Endothelial cell of umbilical vein (primary cell): Measurements from ENCODE around the gene SRPX2. TPM values are rescaled to one million over a fixed set of nuclear protein-coding genes. Genes with fewer than 3 reads are reported as not detected.

Experiments
- BruUV-seq: library from RNA; stranded (reverse); fragments of 400-500 nt; replicated peaks from 2 replicates; lab custom pipeline; 2021; lab: Mats Ljungman, UMichigan
- CTCF ChIA-PET: fragments of 300-600, 350-600 bp; sonication (Branson Sonifier 250); formaldehyde crosslinking; loops from one replicate; lab custom pipeline; 2021; ENCODE audit warnings: antibody characterized with exemption, inconsistent platforms; lab: Charles Lee
- POLR2A ChIA-PET: fragments of 300-600, 350-600 bp; sonication (Branson Sonifier 250); formaldehyde crosslinking; loops from one replicate; lab custom pipeline; 2021; ENCODE audit warnings: antibody characterized with exemption, inconsistent platforms; lab: Charles Lee
- DNase-seq: peaks from one replicate; pipeline ENCODE4 v3.0.0-alpha.2; 2011; ENCODE audit warnings: low read depth, low spot score
- FAIRE-seq: peaks from 2 replicates; lab custom pipeline; 2011; peaks lifted over from hg19 to GRCh38; lab: Jason Lieb, UNC
- H2AFZ ChIP-seq: 2 replicates; pipeline ENCODE4 v1.6.0; 2012; ENCODE audit warnings: low read depth, low read length, control low read depth, inconsistent platforms
- H3K27ac ChIP-seq: 2 replicates; pipeline ENCODE4 v1.5.1; 2011; ENCODE audit warnings: low read depth, mild to moderate bottlenecking, control low read depth, low read length, moderate library complexity; ENCODE audit not compliant: insufficient read depth
- H3K27me3 ChIP-seq, 2 experiments: 2 replicates each; pipeline versions ENCODE4 v1.6.0 to v1.6.1; 2011; ENCODE audit warnings: low read length in 2 of 2, mixed read lengths in 1 of 2; ENCODE audit not compliant: control insufficient read depth in 2 of 2, insufficient read depth in 2 of 2
- H3K36me3 ChIP-seq, 2 experiments: 2 replicates in 1 of 2; 3 replicates in 1 of 2; pipeline ENCODE4 v1.5.1; 2011; ENCODE audit warnings: low read length in 2 of 2, mild to moderate bottlenecking in 1 of 2, moderate library complexity in 1 of 2; ENCODE audit not compliant: control insufficient read depth in 2 of 2, insufficient read depth in 2 of 2; ENCODE audit errors: extremely low read depth in 1 of 2
- H3K4me1 ChIP-seq: 3 replicates; pipeline ENCODE4 v1.5.1; 2011; ENCODE audit warnings: mild to moderate bottlenecking, low read length; ENCODE audit not compliant: control insufficient read depth, insufficient read depth; ENCODE audit errors: extremely low read depth
- H3K4me2 ChIP-seq: 2 replicates; pipeline ENCODE4 v1.6.1; 2011; ENCODE audit warnings: low read length, control low read depth, mixed read lengths; ENCODE audit not compliant: insufficient read depth
- H3K4me3 ChIP-seq, 3 experiments: fragments of 200-600 bp in 1 of 3; sonication (generic), shearing (Covaris generic) in 1 of 3; replicated peaks in 1 of 3; 2 replicates each; pipeline ENCODE4 v1.5.1; 2011 to 2016; ENCODE audit warnings: control low read depth in 3 of 3, low read length in 3 of 3, mild to moderate bottlenecking in 2 of 3, inconsistent platforms in 1 of 3, low read depth in 1 of 3, moderate library complexity in 1 of 3; ENCODE audit not compliant: insufficient read depth in 1 of 3
- H3K79me2 ChIP-seq: 2 replicates; pipeline ENCODE4 v1.6.0; 2012; ENCODE audit warnings: low read length, inconsistent platforms; ENCODE audit not compliant: control insufficient read depth, insufficient read depth
- H3K9ac ChIP-seq: replicated peaks from 2 replicates; pipeline ENCODE3; 2011; ENCODE audit warnings: low read length, control low read depth; ENCODE audit not compliant: insufficient read depth; ENCODE audit errors: extremely low read depth
- H3K9me1 ChIP-seq: replicated peaks from 3 replicates; pipeline ENCODE4 v1.6.0; 2011; ENCODE audit warnings: mild to moderate bottlenecking, low read length; ENCODE audit not compliant: control insufficient read depth, insufficient read depth; ENCODE audit errors: extremely low read depth
- H3K9me3 ChIP-seq: replicated peaks from 2 replicates; pipeline ENCODE4 v1.5.1; 2012; ENCODE audit warnings: low read length, inconsistent platforms; ENCODE audit not compliant: control insufficient read depth, insufficient read depth
- H4K20me1 ChIP-seq: replicated peaks from 2 replicates; pipeline ENCODE3; 2011; ENCODE audit warnings: mild to moderate bottlenecking, low read length; ENCODE audit not compliant: control insufficient read depth, insufficient read depth; ENCODE audit errors: extremely low read depth
- CTCF ChIP-seq, 2 donors: IDR thresholded peaks; 1 replicate in 1 of 2; 2 replicates in 1 of 2; pipeline ENCODE4 v1.5.1; 2011; ENCODE audit warnings: low read length in 2 of 2, mild to moderate bottlenecking in 2 of 2, moderate library complexity in 2 of 2, control low read depth in 1 of 2, inconsistent platforms in 1 of 2, low read depth in 1 of 2; ENCODE audit not compliant: insufficient read depth in 1 of 2; ENCODE audit errors: extremely low read depth in 1 of 2
- EZH2 ChIP-seq: IDR thresholded peaks from 2 replicates; pipeline ENCODE4 v1.6.1; 2012; ENCODE audit warnings: borderline replicate concordance, low read depth, mild to moderate bottlenecking, moderate library complexity, low read length, inconsistent platforms; ENCODE audit not compliant: severe bottlenecking
- FOS ChIP-seq: IDR thresholded peaks from 2 replicates; pipeline ENCODE4 v1.6.1; 2011; ENCODE audit warnings: mild to moderate bottlenecking, low read length, moderate library complexity, borderline replicate concordance; ENCODE audit not compliant: insufficient read depth
- GATA2 ChIP-seq: IDR thresholded peaks from 2 replicates; pipeline ENCODE4 v1.7.0; 2011; ENCODE audit warnings: low read depth, mild to moderate bottlenecking, moderate library complexity, mixed read lengths, low read length; ENCODE audit not compliant: insufficient read length, insufficient read depth
- JUN ChIP-seq: IDR thresholded peaks from 2 replicates; pipeline ENCODE4 v1.6.1; 2011; ENCODE audit warnings: borderline replicate concordance, low read depth; ENCODE audit not compliant: insufficient read length, insufficient read depth
- MAX ChIP-seq: IDR thresholded peaks from 2 replicates; pipeline ENCODE4 v1.6.1; 2011; ENCODE audit not compliant: insufficient read depth, insufficient read length
- MYC ChIP-seq: IDR thresholded peaks from one replicate; pipeline ENCODE4 v1.6.1; 2011; ENCODE audit warnings: mild to moderate bottlenecking, low read depth, low read length
- POLR2A ChIP-seq: IDR thresholded peaks from 2 replicates; pipeline ENCODE4 v1.6.1; 2012; ENCODE audit warnings: low read depth, mild to moderate bottlenecking, control low read depth, low read length
- POLR2AphosphoS5 ChIP-seq: IDR thresholded peaks from 2 replicates; pipeline ENCODE4 v1.6.1; 2012; ENCODE audit warnings: low read depth, mild to moderate bottlenecking, control low read depth, low read length, moderate library complexity; ENCODE audit not compliant: insufficient read depth
- dilution Hi-C: fragments of 300-500 bp; cut with MboI; formaldehyde crosslinking; loops from one replicate; pipeline ENCODE4 v1.15.0; 2019; ENCODE audit warnings: low sequenced_read_pairs; ENCODE audit not compliant: extremely low pct_ligation_motif_present
- intact Hi-C: fragments of 100-400 bp; cut with micrococcal nuclease; formaldehyde crosslinking; loops from one replicate; pipeline ENCODE4 v1.10.0; 2022
- polyA plus RNA-seq, 4 experiments: library from polyadenylated mRNA; depleted of rRNA in 3 of 4; stranded (reverse) in 3 of 4; unstranded in 1 of 4; fragments of >200 nt; gene quantifications; 2 replicates each; pipeline versions ENCODE4 v1.2.1 to v1.2.3, GENCODE V29; 2011 to 2012; ENCODE audit warnings: missing spikeins in 1 of 4
- total RNA-seq: library from RNA; stranded (reverse); gene quantifications from 2 replicates; pipeline ENCODE4 v1.2.3, GENCODE V29; 2021

The SRPX2 gene
- total and polyA plus RNA-seq, 2 donors (not counting 3 experiments of a cell fraction or from before 2014, with no cell fraction given): 124 to 265 TPM

- H3K79me2 ChIP-seq: no peaks in the 10 kb centered on the region
- peak overlapping the region; percentile 17 for H3K27ac ChIP-seq
- no peak overlapping the region for H2AFZ ChIP-seq
- H3K9ac ChIP-seq: no peak overlapping the region
- intact Hi-C loops: no loop called here
- H3K36me3 ChIP-seq: peaks cover 4 to 8% of the 10 kb centered on the region in 2 experiments
- no peak for TF ChIP-seq MYC
- TF ChIP-seq MAX: no peak
- TF ChIP-seq POLR2AphosphoS5: no peak
- no peak for TF ChIP-seq CTCF (IDR thresholded peaks at IDR 0.05; ENCODE audit: extremely low read depth in 1 of 2, insufficient read depth in 1 of 2, low read depth in 1 of 2, low read length in 2 of 2)
- TF ChIP-seq JUN: no peak
- TF ChIP-seq POLR2A: no peak
- TF ChIP-seq EZH2: no peak
- no peak for TF ChIP-seq FOS
- TF ChIP-seq GATA2: no peak
- no peaks in the 10 kb centered on the region for H3K9me1 ChIP-seq
- peak; percentile 52 for FAIRE-seq
- no peaks in the 10 kb centered on the region for H3K27me3 ChIP-seq
- no peak overlapping the region for H3K4me3 ChIP-seq
- H3K4me2 ChIP-seq: no peak overlapping the region
- ChIA-PET POLR2A (no interaction called here), CTCF (interaction anchor here (0.7 to 5.0 kb wide), 3 partner anchors 7 to 91 kb away, joined by 3 to 28 read pairs (median 4); no protein-coding TSS in a partner anchor)
- H4K20me1 ChIP-seq: no peaks in the 10 kb centered on the region
- no peaks in the 10 kb centered on the region for H3K9me3 ChIP-seq
- DNase-seq: no peak
- no TSS peak for BruUV-seq
- H3K4me1 ChIP-seq: peaks cover 32% of the 10 kb centered on the region
- dilution Hi-C loops: no loop called here
Measured at GRCh38 chrX:100677611-100678181, 33.7 kb downstream of the SRPX2 start.
